Right renal pelvis (tissue), 4 donors: ENCODE data around the gene MYL12A. TPM values are rescaled to one million over a fixed set of nuclear protein-coding genes. Genes with fewer than 3 reads are reported as not detected.

Experiments used
- DNase-seq, 4 donors: peaks; one replicate each; pipeline ENCODE4 v3.0.0-alpha.2; 2013; ENCODE audit warnings: low read depth in 4 of 4, low spot score in 3 of 4, missing footprints in 1 of 4
- polyA plus RNA-seq, 4 donors: library from polyadenylated mRNA; unstranded; fragments of 120-200 nt; gene quantifications; one replicate each; pipeline ENCODE4 v1.2.1, GENCODE V29; 2013; ENCODE audit not compliant: insufficient read length in 4 of 4

The MYL12A gene
- polyA plus RNA-seq, 4 donors, result 406 to 451 (median 431) TPM

GRCh38 chr18:3223356-3223755, 24.2 kb upstream of the MYL12A start:
- no peak for DNase-seq

GRCh38 chr18:3224223-3224622, 23.4 kb upstream of the MYL12A start:
- no peak for DNase-seq

DNA sequence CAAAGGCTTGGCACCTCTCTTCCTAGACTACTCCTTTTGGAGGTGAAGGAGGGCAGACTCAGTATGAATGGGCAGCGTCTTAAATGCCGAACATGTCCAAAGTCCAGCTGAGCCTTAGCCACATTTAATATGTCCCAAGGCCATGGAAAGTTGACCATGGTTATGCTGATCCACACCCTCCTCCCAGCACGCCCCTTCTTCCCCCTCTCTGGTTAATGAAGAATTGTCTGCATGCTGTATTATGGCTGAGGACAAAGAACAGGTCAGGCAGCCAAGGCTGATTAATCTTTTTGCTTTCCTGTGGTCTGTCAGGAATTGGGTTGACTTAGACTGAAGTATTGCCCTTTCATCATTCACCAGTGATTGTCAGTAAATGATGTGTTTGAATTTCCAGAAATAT, 22.0 kb upstream of the MYL12A start:
- no peak for DNase-seq

GRCh38 chr18:3226048-3226447, 21.6 kb upstream of the MYL12A start:
- DNase-seq, result no peak

DNA sequence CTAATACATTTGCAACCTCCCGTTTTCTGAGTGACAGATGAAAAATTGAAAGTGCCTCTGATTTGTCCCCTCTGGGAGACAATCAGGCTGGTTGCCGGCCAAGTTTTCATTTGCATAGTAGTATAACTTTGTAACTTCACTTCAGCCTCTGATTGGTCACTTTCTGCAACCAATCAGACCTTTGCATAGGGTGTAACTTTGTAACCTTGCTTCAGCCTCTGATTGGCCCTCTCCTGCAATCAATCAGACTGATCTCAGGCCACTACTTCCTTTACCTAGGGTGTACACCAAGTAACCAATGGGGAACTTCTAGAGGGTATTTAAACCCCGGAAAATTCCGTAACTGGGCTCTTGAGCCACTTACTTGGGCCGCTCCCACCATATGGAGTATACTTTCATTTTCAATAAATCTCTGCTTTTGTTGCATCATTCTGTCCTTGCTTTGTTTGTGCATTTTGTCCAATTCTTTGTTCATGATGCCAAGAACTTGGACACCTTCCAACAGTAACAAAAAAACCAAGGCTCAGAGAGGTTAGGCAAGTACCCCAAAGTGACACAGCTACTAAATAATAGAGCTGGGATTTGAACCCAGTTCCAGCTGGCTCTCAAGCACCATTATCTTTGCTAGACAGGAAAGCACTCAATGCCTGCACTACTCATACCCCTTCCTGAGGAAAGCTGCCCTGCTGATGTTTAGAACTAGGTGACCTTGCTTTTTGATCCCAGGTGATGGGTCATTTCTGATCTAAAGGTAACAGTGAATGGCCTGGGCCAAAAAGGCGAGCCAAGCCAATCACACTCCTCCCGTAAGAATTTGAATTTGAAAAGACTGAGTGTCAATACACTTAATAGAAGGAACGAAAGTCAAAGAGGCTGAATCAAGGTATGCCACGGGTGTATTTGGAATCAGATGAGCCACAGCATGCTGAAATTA, 16.9 kb upstream of the MYL12A start:
- DNase-seq, result no peak

DNA sequence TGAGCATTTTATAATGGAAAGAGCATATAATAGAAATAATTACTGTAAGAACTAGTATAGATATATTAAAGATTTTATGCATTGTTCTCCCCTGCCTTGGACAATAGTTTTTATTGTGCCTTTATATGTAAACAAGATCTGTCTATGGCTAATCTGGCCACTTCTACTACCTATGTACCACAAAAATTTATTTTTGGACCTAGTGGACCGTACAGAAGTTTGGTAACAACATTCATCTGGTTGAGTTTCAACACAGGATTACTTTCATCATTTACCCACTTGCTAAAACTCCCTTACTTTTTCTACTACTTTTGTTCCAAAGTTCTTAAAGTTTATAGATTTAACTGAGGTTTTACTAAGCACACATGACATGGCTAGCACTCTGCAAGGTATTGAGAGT, 14.6 kb upstream of the MYL12A start:
- no peak for DNase-seq

DNA sequence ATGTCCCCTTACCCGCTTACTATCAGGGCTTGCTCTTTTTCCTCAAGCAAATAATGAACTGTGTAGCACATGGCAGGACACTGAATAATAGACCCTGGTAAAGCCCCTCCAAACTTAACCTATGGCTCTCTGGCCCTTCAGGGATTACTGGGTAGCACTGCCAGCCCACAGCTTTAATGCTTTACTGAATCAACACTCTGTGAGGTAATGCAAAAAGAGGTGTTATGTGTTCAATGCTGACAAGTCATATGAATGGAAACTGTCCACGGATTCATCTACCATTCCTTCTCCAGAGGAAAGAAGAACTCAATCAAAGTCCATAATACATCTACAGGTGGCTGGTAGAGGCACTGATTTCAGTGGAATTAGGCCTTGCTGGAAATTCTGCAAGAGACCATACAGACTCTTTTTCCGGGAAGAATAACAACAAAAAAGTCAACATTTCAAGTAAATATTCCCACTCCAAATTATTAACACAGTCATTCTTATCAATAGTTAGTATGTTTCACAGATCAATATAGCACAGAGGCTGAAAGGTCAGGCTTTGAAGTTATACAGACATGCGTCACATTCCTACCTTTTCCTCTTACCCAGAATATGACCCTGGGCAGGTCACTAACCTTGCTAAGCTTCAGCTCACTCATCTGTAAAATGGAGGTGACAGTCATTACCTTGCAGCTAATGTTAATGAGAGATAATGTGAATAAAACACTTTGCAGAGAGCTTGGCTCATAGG, 14.0 kb upstream of the MYL12A start:
- no peak for DNase-seq

DNA sequence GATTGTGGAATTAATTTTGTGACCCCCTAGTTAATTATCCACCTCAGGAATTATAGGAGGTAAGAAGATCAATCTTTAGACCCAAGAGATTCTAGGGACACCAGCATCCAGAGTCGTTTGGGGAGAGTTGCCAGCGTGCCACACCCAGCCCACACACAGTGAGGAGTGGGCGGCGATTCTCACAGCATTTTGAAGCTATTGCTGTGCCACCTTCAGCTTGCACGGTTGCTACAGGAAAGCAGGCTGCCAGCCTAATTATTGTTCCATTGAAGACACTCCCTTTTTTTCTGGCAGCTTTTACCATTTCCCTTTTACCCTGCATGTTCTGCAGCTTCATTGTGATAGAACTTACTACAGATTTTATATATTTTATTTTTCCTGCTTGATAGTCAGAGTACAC, 13.1 kb upstream of the MYL12A start:
- DNase-seq, result no peak

DNA sequence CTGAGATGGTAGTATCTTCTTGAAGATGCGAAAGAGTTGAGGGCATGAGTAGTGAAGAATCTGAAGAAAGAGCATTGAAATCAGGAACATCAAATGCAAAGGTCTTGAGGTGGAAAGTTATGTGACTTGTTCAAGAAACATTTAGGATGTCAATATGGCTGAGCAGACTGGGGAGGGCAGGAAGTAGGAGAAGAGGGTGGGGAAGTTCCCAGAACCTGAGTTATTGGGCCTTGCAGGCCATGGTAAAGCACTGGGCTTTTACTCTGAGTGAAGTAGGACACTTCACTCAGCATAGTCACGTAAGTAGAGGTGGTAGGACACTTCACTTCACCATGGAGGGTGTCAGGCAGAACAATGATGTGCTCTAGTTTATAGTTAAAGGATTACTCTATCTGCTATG, 11.8 kb upstream of the MYL12A start:
- no peak for DNase-seq

DNA sequence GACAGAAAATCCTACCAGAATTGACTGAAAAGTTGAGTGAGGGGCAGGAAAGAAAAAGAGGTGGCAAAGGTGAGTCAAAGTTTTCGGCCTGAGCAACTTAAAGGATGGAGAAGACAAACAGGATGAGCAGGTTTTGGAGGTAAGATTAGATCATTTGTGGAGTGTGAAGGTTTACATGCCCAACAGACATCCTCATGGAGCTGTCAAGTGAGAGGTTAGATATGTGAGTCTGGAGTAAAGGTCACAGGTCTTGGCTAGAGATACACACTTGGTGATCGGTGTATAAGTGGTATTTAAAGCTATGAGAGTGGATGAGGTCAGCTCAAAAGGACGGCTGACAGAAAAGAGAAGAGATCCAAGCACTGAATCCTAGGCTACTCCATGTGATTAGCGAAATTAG, 11.1 kb upstream of the MYL12A start:
- DNase-seq, result no peak

- no peak for DNase-seq
Observed at GRCh38 chr18:3238742-3239141, 8.9 kb upstream of the MYL12A start.

DNA sequence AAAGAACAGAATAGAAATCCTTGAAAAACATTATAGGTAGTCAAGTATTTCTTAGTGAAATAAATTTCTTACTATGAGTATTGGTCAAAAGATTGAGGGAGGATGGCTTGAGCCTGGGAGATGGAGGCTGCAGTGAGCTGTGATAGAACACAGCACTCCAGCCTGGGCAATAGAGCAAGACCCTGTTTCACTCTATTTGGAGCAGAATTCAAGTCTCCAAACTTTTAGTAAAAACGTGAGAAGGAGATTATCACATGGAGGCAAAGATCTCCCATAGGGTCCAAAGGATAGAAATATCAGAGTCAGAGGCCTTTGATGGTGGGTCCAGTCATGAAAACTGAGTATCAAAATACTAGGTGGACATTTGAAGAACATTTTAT, 2.4 kb upstream of the MYL12A start:
- no peak for DNase-seq

DNA sequence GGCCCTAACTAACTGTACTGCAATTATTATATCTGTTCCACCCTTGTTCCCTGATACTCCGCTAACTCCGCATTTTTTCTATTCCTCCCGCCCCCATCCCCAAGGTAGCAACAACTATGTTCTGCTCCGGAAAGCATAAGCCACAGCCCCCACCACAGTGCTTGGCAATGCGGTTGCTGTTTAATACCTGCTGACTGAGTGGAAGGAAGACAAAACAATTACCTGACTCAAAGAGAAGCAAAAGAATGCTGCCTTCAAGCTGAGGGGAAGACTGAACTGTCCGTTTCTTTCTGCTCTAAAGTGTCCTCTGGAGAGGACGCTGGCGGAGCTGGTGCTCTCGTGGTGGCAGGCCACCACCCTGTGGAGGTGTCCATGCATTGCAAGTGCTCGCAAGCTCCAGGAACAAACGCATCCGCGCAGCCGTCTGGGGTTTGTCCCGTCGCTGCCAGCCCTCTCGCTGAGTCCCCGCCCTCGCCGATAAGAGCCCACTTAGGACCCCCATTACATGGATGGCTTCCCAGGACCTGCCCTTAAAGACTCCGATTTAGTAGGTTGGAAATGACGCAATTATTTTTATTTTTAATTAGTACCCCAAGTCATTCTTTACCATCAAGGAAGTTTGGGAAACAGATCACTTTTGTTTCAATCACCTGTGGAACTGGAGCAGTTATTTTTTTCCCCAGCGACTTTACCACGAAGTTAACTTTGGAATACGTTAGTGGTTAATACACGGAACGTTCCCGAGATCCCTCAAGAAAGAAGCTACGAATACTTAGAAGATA, 1.6 kb upstream of the MYL12A start:
- peak; percentile 74 to 83 (median 75) for DNase-seq

DNA sequence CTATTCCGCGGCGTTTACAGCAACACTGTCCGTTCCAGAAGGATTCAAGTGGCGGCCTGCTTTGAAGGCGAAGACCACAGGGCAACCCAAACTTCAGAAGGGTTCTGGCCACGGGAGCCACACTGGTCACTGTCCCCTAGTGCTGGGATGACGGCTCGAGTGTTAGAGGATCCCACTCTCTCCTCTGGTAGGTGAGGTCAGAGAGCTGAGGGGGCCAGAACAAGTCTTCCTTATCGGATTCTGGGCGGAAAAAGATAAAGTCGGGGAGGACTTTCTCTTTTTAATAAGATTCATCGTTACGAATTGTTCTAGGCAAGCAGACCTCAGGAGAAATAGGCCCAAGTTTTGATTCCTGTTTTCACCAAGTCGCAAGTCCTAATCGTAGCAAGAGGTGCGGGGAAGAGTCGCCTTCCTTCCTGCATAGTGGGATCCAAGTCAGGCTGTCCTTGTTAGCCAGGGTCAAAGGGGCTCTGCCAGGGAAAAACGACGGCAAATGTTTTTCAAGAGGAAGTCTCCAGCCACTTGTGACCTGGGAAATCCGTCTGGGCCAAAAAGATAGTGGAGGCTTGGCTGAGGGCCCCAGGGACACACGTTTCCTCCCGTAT, 864 bp upstream of the MYL12A start:
- no peak for DNase-seq

- DNase-seq, result peak in 3 of 4 donors; percentile 13 to 56 (median 20)
Observed at GRCh38 chr18:3248062-3248657, 559 bp downstream of the MYL12A start.

DNA sequence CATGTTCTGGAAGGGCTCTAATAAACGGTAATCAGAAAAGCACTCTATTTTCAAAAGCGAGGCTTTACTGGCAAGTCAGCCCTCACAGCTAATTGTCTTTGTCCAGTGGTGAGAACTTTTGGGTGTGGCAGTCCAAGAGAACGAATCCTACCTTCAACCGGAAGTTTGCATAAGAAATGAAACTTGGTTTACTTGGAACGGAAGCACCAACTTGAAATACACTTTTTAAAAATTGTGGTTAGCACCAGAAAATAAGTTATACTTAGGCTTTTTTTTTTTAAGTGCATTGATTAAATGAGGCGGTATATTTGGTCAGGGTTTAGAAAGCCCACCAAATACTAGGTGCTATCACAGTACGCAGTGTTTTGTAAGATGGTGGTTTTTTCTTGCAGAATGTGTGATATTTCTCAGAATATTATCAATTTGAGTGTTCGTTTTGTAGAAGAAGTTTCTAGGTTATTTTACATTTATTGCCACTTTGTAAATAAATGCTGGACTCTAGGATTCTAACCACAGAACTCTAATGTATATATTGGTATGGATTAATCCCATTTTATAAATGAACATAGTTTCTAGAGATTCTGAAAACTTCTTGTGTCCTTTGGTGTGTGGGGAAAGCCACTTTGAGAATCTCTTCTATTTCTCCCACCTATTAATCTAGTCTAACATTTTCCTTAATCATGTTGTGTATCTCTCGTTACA, 1.2 kb downstream of the MYL12A start:
- DNase-seq, result peak in 3 of 4 donors; percentile 3 to 41 (median 32)

GRCh38 chr18:3250237-3251107, 2.9 kb downstream of the MYL12A start:
- DNase-seq, result no peak

- no peak for DNase-seq
Observed at GRCh38 chr18:3251249-3251962, 3.8 kb downstream of the MYL12A start.
